Superior temporal gyrus (tissue), 1 donor: ENCODE data around the gene FHAD1.

Experiments used
- DNase-seq: peaks from one replicate; pipeline ENCODE4 v3.0.0-alpha.2; 2016; ENCODE audit errors: extremely low spot score

The FHAD1 gene

DNA sequence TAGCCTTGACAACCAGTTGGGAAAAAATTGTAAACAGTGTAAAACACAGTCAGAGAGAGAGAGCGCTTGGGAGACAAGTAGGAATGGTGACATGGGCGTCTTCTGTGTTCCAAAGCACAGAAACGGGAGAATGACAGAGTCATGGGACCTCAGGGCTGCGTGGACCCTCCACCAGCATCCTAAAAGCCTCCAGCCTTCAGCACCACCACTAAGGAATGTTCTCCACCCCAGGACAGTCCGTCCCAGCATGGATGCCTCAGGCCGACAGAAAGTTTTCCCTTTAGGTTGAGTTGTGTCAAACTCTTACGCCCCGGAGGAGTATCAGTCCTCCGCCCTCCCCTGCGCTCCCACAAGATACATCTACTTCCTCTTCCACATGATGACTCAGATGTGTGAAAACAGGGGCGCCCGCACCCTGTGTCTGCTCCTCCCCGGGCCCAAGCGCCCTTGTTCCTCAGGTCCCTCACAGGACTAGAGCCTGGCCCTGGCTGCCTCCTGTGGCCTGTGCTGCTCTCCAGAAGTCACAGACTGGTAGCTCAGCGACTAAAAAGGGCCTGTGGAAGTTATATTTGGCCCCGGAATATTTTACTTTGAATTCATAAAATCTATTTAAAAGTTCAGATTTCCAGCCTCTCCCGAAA, 98.8 kb downstream of the FHAD1 start:
- no peak for DNase-seq

DNA sequence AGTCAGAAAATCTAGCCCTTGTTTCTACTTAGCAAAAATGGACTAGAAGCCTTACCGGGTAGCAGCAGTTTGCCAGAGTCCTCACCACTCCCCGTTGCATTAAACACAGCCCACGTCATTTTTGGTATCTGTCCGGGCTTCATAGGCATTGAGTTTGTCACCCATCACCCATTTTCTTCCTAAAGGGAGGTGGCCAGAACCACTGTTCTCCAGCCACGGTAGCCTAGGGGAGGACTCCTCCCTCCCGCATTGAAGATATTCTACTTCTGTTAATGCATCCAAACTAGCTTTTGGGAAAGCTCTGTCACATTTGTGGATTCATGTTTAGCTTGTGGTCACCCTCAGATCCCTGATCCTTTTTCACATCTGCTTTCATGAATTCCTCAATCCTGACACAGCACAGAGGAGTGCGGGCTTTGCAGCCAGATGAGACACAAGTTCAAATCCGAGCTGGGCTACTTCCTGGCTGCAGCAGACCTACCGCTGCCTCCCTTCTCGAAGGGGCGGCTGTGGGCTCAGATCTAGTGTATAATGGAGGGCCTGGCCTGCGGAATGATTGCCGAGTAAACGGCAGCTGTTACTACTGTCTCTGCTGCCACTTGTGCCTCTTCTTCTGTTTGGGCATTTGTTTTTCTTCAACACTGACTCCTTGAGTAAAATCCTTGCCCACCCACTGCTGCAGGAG, 99.5 kb downstream of the FHAD1 start:
- DNase-seq: no peak

DNA sequence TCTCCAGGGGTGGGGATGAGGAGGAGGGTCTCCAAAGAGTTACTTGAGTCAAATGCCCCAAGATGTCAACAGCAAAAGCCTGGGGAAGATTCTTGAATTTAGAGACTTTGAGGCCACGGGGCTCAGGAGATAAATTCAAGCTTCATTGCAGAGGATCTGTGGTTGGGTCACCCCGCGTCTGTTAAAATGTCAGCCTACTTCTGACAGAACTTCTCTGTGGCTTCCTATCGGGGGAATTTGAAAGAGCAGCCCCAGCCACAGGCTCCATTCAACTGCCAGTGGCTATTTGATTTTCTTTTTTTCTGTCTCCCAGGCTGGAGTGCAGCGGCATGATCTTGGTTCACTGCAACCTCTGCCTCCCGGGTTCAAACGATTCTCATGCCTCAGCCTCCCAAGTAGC, 100.2 kb downstream of the FHAD1 start:
- no peak for DNase-seq

DNA sequence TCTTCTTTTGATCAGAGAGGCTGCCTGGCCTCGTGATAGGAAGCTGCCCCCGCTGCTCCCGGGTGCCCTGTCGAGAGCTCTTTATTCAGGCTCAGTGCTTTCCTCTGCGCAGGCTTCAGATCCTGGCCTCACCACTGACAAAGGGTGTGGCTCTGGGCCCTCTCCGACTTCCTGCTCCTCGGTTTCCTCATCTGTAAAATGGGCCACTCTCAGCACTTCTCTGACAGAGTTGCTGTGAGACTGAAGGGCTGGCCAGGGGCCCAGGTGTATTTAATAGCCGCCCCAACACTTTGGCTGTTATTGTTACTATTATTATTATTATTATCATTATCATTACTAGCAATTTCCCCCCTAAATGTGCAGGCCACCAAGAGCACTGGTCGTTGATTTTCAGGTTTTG, 101.6 kb downstream of the FHAD1 start:
- no peak for DNase-seq

DNA sequence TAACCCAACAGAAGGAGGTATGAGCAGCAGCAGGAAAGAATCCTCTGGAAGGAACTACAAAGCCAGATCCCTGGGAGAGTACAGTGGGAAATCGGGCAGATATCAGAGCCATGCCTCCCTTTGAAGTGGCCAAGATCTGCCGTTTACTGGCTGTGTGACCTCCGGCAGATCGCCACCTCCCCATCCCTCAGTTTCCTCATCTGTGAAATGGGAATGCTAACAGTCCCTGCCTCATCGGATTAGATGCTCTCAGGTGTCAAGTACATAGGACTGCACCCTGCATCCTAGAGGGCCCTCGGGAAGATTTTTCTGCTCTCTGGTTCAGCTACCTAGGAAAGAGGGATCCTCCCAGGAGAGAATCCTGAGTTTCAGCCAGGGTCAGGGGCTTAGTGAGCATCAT, 102.1 kb downstream of the FHAD1 start:
- no peak for DNase-seq

DNA sequence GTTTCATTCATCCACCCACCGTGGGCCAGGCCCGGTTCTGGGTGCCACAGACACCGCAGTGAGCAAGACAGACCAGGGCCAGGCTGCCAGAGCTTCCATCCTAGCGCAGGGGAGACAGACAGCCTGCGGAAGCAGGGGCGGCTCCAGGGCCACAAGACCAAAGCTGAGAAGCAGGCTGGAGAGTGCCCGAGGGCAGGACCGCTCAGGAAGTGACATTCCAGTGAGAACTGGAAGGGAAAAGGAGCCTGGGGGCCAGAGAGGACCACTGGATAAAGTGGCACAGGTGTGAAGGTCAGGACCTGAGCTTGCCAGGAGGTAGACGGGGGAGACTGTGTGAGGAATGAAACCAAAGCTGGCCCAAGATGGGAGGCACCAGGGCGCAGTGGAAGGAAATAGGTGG, 103.1 kb downstream of the FHAD1 start:
- no peak for DNase-seq

DNA sequence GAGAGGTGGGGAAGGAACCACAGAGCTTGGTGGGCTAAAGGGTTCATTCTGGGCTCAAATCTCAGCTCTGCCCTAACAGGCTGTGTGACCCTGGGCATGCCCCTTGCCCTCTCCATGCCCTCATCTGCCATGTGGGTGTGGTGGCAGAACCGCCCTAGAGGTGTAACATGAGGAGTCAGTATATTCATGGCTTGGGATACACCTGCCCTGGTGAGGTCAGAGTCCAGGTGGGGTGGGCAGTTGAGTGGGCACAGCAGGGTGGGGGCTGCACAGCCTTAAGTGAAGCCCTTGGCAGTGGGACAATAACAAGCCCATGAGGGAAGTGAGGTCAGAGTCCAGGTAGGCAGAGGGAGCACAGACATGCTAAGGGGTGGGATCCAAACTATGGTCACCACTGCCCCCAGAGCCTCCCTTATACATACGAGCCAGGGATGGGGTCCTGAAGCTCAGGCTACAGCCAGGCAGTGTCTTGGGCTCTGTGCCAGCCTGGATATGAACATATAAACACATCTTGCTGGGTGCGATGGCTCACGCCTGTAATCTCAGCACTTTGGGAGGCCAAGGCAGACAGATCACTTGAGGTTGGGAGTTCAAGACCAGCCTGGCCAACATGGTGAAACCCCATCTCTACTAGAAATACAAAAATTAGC, 103.7 kb downstream of the FHAD1 start:
- no peak for DNase-seq

DNA sequence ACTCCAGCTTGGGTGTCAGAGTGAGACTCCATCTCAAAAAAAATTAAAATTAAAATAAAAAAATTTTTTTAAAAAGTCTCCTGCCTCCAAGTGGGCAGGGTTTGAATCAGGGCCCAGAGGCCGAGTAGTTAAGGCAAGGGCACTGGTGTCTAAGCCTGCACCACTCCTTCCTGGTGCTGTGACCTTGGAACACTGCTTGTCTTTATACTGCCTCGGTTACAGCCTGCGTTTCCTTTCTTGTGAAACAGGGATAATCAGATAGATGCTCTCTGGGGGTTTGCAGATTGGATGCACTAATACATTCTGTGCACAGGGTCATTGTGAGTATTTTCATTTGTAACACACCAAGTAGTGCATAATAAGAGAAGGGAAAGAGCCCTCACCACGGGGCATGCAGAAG, 104.3 kb downstream of the FHAD1 start:
- DNase-seq: no peak

DNA sequence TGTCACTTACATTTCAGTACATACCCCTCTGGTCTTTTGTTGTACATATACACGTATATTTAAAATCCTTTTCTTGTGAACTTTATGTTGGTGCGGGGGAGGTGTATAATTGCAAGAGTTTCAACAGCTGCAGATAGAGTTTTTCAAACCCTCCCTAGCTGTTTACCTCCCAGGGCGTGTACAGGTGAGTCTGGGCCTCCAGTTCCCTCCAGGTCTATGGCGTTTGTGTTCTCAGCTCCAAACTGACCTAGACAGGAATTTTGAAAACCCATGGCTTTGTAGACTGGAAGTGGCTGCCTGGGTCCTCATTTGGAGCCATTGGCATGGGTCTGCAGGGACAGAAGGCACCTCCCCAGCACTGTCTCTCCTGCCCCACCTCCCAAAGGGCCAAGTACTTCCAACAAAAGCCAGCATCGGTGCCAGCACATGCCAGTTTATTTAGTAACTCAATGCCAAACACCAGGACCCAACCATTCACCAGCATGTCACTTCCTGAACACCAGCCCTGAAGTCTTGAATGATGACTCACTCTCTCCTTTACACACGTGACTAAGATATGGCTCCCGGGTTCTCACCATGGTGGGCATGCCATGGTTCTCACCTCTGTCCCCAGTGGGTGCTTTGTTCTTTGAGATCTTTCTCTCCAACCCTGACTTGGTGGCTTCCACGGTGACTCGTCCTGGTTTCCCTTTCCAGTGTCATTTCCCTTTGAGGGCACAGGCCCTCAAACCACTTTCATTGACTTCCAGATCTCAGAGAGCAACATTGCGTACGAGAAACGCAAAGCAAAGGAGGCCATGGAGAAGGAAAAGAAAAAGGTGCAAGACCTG, 105.3 kb downstream of the FHAD1 start:
- no peak for DNase-seq

DNA sequence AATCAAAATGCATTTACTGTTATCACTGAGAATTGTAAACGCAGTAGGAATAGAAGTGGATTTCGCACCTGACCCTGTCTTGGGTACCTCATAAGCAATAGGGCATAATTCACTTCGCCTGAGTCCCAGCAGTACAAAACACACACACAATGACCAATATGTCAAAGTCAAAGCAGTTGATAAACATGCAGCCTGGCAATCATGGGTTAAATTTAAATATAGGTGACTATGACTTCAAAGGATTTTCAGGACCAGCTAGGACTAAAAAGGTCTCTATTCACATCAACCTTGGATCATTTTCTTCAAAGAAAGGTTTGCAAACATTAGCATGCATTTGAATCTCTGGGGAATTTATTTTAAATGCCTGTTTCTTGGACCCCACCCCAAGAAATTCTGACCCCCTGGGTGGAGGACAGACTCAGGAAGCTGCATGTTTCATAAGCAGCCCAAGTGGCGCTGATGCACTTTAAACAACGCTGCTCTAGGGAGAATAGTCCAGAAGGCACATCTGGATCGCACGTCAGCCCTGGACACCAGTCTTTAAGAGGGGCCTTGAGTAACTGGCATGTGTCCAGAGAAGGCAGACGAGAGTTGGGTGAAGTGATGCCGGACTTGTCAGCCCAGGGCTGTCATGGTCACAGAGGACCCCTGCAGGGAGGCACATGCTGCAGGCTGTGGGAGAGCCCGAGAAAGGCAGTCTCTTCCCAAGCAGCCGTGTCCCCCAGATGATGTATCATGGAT, 107.0 kb downstream of the FHAD1 start:
- no peak for DNase-seq

DNA sequence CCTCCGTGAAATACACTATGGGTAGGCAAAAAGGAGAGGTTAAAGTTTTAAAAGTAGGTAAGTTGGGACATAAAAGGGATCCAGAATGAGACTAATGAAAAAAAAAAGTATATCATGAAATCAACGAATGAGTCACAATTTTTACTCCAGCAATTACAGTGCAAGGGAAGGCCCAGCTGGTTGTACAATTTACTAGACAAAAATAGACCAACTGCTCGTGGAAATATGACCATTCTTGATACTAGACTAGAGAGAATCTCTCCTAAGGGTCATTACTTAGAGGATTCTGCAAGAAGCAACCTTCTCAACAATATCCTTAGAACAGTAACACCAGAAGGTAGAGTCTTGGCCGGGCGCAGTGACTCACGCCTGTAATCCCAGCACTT, 107.5 kb downstream of the FHAD1 start:
- no peak for DNase-seq

DNA sequence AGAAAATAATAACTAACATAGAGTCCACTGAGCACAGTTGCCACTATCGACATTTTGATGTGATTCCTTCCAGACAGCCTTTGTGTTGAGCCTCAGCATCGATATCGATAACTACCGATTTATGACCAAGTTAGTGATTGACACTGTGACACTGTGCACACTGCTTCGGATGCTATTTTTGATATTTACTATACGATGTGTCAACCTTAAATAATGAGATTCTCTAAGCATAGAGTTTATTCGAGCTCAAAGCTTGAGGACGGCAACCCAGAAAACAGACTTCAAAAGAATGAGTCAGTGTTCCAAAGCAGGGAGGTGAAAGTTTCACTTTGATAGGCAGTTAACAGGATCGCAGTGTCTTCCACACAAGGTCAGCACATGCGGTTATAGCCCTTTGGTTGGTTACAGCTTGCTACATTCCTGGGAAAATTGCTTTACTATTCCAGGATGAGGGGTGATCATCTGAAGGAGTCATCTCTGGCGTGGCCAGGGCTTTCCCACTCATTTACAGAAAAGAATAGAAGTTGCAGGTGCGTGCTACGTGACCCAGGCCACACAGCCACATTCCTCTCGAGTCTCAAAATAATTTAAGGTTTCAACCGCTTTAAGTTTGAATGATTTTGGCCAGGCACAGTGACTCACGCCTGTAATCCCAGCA, 109.1 kb downstream of the FHAD1 start:
- DNase-seq: no peak

DNA sequence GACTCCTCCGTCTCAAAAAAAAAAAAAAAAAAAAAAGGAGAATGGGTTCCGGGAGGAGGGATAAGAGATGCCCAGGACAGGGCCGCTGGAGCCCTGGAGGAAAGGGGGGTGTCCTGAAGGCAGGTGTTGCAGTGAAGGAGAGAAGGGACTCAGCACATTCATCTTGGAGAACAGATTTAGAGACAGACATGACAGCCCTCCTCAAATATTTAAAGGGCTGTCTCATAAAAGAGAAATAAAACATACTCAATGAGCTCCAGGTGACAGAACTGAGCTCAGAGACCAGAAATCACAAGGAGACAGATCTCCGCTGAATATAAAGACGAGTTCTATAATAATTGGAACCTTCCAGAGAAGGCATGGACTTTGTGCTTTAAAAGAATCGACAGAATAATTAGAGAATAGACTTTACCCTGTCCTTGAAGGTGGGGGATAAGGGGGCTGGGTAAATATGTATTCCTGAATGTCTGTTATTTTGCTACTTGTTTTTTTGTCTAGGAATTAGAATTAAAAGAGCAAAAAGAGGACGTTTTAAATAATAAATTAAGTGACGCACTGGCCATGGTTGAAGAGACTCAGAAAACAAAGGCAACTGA, 110.7 kb downstream of the FHAD1 start:
- no peak for DNase-seq

DNA sequence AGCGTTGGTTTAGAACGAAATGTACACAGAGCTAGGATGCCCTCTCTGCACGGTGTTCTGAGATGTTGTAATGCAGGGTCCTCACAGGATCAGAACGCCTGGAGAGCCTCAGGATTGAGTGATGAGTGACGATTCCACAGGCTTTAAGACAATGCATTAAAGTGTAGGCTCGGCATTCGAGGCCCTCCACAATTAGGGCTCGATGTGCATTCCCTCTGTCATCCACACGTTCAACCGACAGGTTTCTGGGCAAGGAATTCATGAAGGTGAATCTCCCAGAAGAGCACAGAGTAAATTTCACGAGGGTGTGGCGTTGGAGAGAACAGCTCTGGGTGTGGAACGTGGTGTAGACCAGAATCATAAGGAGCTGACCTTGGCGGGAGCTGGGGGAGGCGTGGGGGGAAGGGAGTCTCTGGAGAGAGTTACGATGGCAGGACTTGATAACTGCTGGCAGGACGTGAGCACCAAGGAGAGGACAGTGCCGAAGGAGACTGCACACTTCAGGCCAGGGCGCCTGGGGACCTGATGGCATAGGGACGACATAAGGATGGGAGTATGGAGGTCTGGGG, 111.6 kb downstream of the FHAD1 start:
- DNase-seq: no peak

DNA sequence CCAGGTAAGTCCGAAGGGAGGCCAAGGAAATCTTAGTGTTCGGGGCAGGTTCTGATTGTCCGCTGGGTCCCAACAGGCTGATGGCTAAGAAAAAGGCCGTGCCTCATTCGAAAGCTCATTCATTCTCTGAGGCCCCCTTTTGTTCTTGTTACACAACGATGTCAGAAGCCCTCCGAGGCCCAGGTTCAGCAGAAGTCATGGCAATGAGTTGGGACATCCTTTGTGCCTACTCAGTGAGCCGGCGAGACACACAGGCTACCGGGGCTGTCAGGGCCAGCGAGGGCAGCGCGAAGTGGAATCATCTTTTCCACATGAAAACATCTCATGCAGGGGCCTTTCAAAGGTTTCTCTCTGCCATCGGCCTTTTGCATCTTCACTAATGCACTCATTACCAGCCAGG, 113.7 kb downstream of the FHAD1 start:
- no peak for DNase-seq

DNA sequence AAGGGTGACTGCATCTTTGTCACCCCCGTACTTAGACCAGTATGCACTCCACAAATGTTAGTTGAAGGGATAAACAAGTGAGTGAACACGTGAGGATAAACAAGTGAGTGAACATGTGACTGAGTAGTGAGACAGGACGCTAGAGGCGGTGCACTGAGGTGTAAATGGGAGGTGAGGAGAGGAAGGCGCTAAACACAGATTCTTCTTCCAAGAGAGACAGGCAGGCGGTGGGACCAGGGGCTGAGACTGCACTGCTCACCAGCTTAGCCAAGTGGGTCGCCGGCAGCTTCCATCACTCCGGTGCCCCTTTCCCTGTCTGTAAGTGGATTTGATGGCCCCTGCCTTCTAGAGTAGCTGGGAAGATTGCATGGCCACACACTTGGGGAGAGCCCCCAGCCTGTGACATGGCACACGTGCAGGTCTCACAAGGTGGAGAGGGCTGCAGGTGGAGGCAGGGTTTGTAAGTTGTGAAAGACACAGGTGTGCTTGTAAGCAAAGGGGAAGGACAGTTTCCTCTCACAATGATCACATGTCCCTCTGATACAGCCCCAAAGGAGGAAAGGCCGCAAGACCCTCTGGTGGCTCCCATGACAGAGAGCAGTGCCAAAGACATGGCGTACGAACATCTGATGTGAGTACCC, 115.2 kb downstream of the FHAD1 start:
- no peak for DNase-seq

DNA sequence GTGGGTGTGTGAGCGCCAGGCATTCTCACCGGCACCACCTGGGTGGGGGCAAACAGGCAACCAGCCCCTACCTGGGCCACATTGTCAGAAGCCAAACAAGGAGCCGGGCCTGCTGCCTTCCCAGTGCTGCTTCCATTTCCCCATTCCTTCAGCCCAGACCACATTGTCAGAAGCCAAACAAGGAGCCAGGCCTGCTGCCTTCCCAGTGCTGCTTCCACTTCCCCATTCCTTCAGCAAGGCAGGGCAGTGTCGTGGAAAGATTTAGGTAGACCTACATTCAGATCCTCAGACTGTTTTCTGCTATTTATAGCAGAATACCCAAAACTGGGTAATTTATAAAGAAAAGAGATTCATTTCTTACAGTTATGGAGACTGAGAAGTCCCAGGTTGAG, 115.7 kb downstream of the FHAD1 start:
- no peak for DNase-seq

DNA sequence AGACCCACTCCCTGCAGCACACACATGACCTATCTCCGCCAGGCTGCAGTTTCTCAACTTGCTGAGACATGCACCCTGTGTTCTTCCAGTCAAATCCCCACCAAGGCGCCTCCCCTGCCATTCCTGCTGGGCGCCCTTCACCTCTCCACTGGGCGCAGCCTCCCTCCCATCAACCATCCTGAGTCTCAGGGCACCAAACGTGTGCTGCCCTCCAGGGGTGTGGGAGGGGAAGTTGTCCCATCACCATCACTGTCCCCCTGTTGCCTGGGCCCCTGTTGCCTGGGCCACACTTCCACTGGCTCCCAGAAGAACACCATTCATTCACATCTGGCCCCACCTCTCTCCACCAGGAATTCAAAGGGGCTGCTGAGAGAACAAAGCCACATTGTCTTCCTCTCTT, 117.7 kb downstream of the FHAD1 start:
- no peak for DNase-seq

DNA sequence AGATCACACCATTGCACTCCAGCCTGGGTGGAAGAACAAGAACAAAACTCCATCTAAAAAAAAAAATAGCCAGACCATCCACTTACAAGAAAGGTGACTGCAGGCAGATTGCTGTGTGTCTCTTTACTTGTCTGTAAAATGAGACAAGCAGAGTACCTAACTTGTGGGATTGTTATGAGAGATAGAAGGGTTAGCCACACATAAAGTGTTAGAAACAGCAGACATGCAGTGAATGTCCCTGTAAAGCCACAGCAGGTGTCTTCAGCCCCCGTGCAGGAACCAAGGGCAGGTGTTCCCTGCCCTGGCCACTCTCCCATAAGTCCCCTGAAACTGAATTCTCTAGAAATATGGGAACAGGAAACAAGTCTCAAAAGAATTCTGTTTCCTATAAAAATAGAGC, 121.9 kb downstream of the FHAD1 start:
- DNase-seq: no peak

DNA sequence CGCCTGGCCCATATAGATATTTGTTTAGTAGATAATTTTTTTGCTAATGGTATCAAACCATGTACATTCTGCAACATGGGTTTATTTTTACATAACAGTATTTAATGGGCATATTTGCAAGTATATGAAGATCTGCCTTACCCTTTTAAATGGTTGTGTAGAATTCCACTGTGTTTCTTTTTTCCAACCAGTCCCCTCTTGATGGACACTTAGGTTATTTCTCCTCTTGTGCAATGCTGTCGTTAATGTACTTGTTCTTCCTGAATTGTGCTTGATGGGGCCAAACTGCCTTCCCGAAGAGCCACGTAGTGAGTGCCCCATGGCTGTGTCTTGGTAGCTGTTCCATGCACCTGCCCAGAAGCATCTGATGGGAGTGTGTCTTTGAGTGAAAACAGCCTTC, 123.2 kb downstream of the FHAD1 start:
- DNase-seq: no peak
